HepG2 (cell line): Measurements from ENCODE around the gene CCDC33.

Experiments used
- CTCF ChIP-seq: sonication (generic); formaldehyde crosslinking; IDR thresholded peaks from 2 replicates; pipeline ENCODE4 v1.5.0; 2020; ENCODE audit warnings: mild to moderate bottlenecking, missing genetic modification reagents, moderate library complexity
- IRF2 ChIP-seq: IDR thresholded peaks from 2 replicates; pipeline ENCODE4 v1.6.1; 2018; ENCODE audit warnings: missing genetic modification reagents, missing compliant biosample characterization
- ZFX ChIP-seq: sonication (generic); formaldehyde crosslinking; IDR thresholded peaks from 2 replicates; pipeline ENCODE4 v1.4.0; 2020; ENCODE audit warnings: mild to moderate bottlenecking, low read depth, missing genetic modification reagents, moderate library complexity
- TF ChIP-seq, protein P1 (sequence below): sonication (generic); formaldehyde crosslinking; IDR thresholded peaks from 2 replicates; pipeline ENCODE4 v1.4.0; 2020; ENCODE audit warnings: missing genetic modification reagents

- TF ChIP-seq ZFX (CRISPR knock-in tag) (no peak), IRF2 (no peak), CTCF (no peak)
- TF ChIP-seq, protein P1, sequence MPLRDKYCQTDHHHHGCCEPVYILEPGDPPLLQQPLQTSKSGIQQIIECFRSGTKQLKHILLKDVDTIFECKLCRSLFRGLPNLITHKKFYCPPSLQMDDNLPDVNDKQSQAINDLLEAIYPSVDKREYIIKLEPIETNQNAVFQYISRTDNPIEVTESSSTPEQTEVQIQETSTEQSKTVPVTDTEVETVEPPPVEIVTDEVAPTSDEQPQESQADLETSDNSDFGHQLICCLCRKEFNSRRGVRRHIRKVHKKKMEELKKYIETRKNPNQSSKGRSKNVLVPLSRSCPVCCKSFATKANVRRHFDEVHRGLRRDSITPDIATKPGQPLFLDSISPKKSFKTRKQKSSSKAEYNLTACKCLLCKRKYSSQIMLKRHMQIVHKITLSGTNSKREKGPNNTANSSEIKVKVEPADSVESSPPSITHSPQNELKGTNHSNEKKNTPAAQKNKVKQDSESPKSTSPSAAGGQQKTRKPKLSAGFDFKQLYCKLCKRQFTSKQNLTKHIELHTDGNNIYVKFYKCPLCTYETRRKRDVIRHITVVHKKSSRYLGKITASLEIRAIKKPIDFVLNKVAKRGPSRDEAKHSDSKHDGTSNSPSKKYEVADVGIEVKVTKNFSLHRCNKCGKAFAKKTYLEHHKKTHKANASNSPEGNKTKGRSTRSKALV = no peak
Observed at GRCh38 chr15:74252721-74253120, 16.6 kb downstream of the CCDC33 start.
